ENCODE data around the gene NR2C1. TPM values are rescaled to one million over a fixed set of nuclear protein-coding genes. Genes with fewer than 3 reads are reported as not detected.

NR2C1 gene
- total and polyA plus RNA-seq, 9 of the 15 experiments (the other 6 are each of a cell fraction or from before 2014, with no cell fraction given) = 8.5 to 42.4 (median 35.6) TPM

GRCh38 chr12:95034750-95035149, 38.7 kb downstream of the NR2C1 start:
- H3K4me3 ChIP-seq = no peak overlapping the region
- 79% methylated on average over 1 of the region's 1 CpG for WGBS (ENCODE audit: insufficient coverage, low coverage, missing lambda C conversion rate)
- no peak overlapping the region for H3K27ac ChIP-seq (ENCODE audit: extremely low read depth, low read depth, low read length)
- no peak overlapping the region for H3K4me2 ChIP-seq (ENCODE audit: insufficient read depth, low read length)
- in situ Hi-C loops (cut with MboI) = no loop called here
- POLR2A ChIA-PET = interaction anchor here (0.9 kb wide), 1 partner anchor 9 kb away, joined by 5 read pairs; no protein-coding TSS in a partner anchor
- H3K4me1 ChIP-seq (replicated peaks in 1 of 2; ENCODE audit: control insufficient read depth in 2 of 2, insufficient read depth in 2 of 2, low read length in 2 of 2) = no peaks in the 10 kb centered on the region
- H2AFZ ChIP-seq (ENCODE audit: low read depth, low read length) = no peak overlapping the region
- no TSS peak for BruUV-seq (replicated peaks)
- no peak for FAIRE-seq
- no peak for DNase-seq (ENCODE audit: extremely low read depth in 1 of 4, low spot score in 3 of 4)
- TF ChIP-seq ZSCAN32 (CRISPR knock-in tag; IDR thresholded peaks at IDR 0.05) (no peak), CHD4 (IDR thresholded peaks at IDR 0.05; ENCODE audit: insufficient read depth, insufficient replicate concordance, low read depth, low read length, poor library complexity, severe bottlenecking) (no peak), SMAD1 (IDR thresholded peaks at IDR 0.05; ENCODE audit: low read depth, low read length, partially characterized antibody) (no peak), OTX1 (CRISPR knock-in tag; IDR thresholded peaks at IDR 0.05) (no peak), TAF1 (IDR thresholded peaks at IDR 0.05; ENCODE audit: control insufficient read depth, extremely low read depth, insufficient read depth, low read length, severe bottlenecking) (no peak), PHB (CRISPR knock-in tag; IDR thresholded peaks at IDR 0.05) (no peak), TSC22D4 (tag; IDR thresholded peaks at IDR 0.05) (no peak), BDP1 (IDR thresholded peaks at IDR 0.05; ENCODE audit: insufficient read depth, insufficient read length) (no peak), ZNF668 (CRISPR knock-in tag; IDR thresholded peaks at IDR 0.05) (no peak)
- intact Hi-C loops (cut with micrococcal nuclease) = no loop called here
- no peaks in the 10 kb centered on the region for H4K20me1 ChIP-seq (replicated peaks; ENCODE audit: control insufficient read depth, insufficient read depth, low read length)
- H3K79me2 ChIP-seq (ENCODE audit: control insufficient read depth, insufficient read depth, low read length) = no peaks in the 10 kb centered on the region
- H3K9me3 ChIP-seq (replicated peaks; ENCODE audit: control insufficient read depth, insufficient read depth, low read depth, low read length) = no peaks in the 10 kb centered on the region
- no peak for ATAC-seq
- CTCF ChIA-PET (ENCODE audit: low intra/inter-chr PET ratio) = no interaction called here
- H3K9me1 ChIP-seq (ENCODE audit: control insufficient read depth, insufficient read depth, low read length) = no peaks in the 10 kb centered on the region
- H3K36me3 ChIP-seq (ENCODE audit: control insufficient read depth, insufficient read depth, low read length) = peaks cover 67% of the 10 kb centered on the region; the same call in 2 of the 3 replicates
- H3K27me3 ChIP-seq (ENCODE audit: control insufficient read depth in 2 of 2, insufficient read depth in 2 of 2, low read length in 2 of 2) = no peaks in the 10 kb centered on the region
- H3K9ac ChIP-seq (ENCODE audit: insufficient read depth in 1 of 2, low read depth in 2 of 2, low read length in 2 of 2) = no peak overlapping the region

Measured in K562 (cell line).